Ovary (tissue), 3 donors: ENCODE data around the gene C14orf93.

Experiments used
- POLR2A ChIP-seq: fragments of 450-650 bp; IDR thresholded peaks from one replicate; pipeline ENCODE4 v1.6.1; 2017; ENCODE audit warnings: antibody characterized with exemption, mild to moderate bottlenecking, moderate library complexity
- TF ChIP-seq, protein P1 (sequence below), 3 donors: fragments of 450-650 bp in 2 of 3; fragments of 200-600 bp in 1 of 3; IDR thresholded peaks; one replicate each; pipeline versions ENCODE4 v1.5.1 to v1.8.0; 2016 to 2022; ENCODE audit warnings: antibody characterized with exemption in 3 of 3, mild to moderate bottlenecking in 1 of 3
- donor health status: DM: no; HTN: no; CAD: no.

DNA sequence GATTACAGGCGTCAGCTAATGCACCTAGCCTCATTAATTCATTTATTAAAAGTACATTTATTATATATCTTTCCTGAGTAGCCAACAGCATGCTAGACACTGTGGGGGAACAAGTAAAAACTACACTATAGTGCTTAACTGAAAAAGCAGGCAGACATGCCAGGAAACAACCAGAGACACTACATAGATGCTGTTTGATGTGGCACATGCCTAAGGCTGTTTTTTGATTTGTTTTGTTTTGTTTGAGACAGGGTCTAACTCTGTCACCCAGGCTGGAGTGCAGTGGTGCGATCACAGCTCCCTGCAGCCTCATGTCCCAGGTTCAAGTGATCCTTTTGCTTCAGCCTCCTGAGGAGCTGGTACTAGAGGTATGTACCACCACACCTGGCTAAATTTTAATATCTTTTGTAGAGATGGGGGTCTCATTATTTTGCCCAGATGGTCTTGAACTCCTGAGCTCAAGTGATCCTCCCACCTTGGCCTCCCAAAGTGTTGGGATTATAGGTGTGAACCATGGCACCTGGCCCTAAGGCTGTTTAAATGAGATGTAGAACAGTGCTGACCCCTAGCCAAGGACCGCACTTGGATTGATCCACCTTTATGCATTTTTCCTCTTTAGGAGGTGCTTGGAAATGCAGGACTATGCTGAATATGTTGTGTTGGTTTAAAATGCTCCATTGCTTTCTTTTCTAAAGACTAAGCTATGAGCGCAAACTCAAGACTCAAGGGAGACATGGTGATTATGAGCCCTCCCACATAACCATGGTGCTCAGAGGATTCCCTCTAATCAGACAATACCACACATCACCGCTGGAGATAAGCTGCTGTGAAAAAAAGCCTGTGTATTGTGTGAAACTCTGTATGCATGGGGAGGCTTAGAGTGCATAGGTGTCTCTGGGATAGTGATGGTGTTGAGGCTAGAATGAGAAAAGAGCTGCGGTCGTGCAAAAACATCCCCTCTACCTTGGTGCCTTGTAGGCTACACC is 10.5 kb upstream of the C14orf93 start:
- TF ChIP-seq, protein P1, sequence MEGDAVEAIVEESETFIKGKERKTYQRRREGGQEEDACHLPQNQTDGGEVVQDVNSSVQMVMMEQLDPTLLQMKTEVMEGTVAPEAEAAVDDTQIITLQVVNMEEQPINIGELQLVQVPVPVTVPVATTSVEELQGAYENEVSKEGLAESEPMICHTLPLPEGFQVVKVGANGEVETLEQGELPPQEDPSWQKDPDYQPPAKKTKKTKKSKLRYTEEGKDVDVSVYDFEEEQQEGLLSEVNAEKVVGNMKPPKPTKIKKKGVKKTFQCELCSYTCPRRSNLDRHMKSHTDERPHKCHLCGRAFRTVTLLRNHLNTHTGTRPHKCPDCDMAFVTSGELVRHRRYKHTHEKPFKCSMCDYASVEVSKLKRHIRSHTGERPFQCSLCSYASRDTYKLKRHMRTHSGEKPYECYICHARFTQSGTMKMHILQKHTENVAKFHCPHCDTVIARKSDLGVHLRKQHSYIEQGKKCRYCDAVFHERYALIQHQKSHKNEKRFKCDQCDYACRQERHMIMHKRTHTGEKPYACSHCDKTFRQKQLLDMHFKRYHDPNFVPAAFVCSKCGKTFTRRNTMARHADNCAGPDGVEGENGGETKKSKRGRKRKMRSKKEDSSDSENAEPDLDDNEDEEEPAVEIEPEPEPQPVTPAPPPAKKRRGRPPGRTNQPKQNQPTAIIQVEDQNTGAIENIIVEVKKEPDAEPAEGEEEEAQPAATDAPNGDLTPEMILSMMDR (IDR thresholded peaks at IDR 0.05) = no peak
- TF ChIP-seq POLR2A = no peak
